Endothelial cell of umbilical vein (primary cell): ENCODE results near the gene PPP2R5A.

Source experiments
- GATA2 ChIP-seq: IDR thresholded peaks from 2 replicates; pipeline ENCODE4 v1.7.0; 2011; ENCODE audit warnings: low read depth, mild to moderate bottlenecking, moderate library complexity, mixed read lengths, low read length; ENCODE audit not compliant: insufficient read length, insufficient read depth
- MAX ChIP-seq: IDR thresholded peaks from 2 replicates; pipeline ENCODE4 v1.6.1; 2011; ENCODE audit not compliant: insufficient read depth, insufficient read length
- MYC ChIP-seq: IDR thresholded peaks from one replicate; pipeline ENCODE4 v1.6.1; 2011; ENCODE audit warnings: mild to moderate bottlenecking, low read depth, low read length
- TF ChIP-seq, protein P1 (sequence below), 2 donors: IDR thresholded peaks; 1 replicate in 1 of 2; 2 replicates in 1 of 2; pipeline ENCODE4 v1.5.1; 2011; ENCODE audit warnings: low read length in 2 of 2, mild to moderate bottlenecking in 2 of 2, moderate library complexity in 2 of 2, control low read depth in 1 of 2, inconsistent platforms in 1 of 2, low read depth in 1 of 2; ENCODE audit not compliant: insufficient read depth in 1 of 2; ENCODE audit errors: extremely low read depth in 1 of 2

GRCh38 chr1:212326541-212326940, 41.3 kb downstream of the PPP2R5A start:
- TF ChIP-seq GATA2 (no peak), MAX (no peak), MYC (no peak)
- TF ChIP-seq, protein P1, sequence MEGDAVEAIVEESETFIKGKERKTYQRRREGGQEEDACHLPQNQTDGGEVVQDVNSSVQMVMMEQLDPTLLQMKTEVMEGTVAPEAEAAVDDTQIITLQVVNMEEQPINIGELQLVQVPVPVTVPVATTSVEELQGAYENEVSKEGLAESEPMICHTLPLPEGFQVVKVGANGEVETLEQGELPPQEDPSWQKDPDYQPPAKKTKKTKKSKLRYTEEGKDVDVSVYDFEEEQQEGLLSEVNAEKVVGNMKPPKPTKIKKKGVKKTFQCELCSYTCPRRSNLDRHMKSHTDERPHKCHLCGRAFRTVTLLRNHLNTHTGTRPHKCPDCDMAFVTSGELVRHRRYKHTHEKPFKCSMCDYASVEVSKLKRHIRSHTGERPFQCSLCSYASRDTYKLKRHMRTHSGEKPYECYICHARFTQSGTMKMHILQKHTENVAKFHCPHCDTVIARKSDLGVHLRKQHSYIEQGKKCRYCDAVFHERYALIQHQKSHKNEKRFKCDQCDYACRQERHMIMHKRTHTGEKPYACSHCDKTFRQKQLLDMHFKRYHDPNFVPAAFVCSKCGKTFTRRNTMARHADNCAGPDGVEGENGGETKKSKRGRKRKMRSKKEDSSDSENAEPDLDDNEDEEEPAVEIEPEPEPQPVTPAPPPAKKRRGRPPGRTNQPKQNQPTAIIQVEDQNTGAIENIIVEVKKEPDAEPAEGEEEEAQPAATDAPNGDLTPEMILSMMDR (IDR thresholded peaks at IDR 0.05; ENCODE audit: extremely low read depth in 1 of 2, insufficient read depth in 1 of 2, low read depth in 1 of 2, low read length in 2 of 2) = no peak
